GM12865 (cell line): ENCODE results near the gene ANKS4B.

Experiments used
- DNase-seq: peaks from one replicate; pipeline ENCODE4 v3.0.0; 2010; ENCODE audit warnings: low read depth
- H3K4me3 ChIP-seq: 2 replicates; pipeline ENCODE4 v1.5.1; 2011; ENCODE audit warnings: mild to moderate bottlenecking, low read depth, low read length, control low read depth
- CTCF ChIP-seq: IDR thresholded peaks from 2 replicates; pipeline ENCODE4 v1.5.1; 2011; ENCODE audit warnings: low read length, control low read depth, low read depth, inconsistent platforms; ENCODE audit not compliant: insufficient read depth; ENCODE audit errors: missing control alignments

Gene ANKS4B

GRCh38 chr16:21217121-21217520, 16.4 kb upstream of the ANKS4B start:
- no peak for TF ChIP-seq CTCF
- DNase-seq = no peak
- no peak overlapping the region for H3K4me3 ChIP-seq

GRCh38 chr16:21218153-21218552, 15.3 kb upstream of the ANKS4B start:
- no peak for TF ChIP-seq CTCF
- no peak for DNase-seq
- H3K4me3 ChIP-seq = no peak overlapping the region

GRCh38 chr16:21219551-21219950, 13.9 kb upstream of the ANKS4B start:
- no peak overlapping the region for H3K4me3 ChIP-seq
- DNase-seq = no peak
- no peak for TF ChIP-seq CTCF

- TF ChIP-seq CTCF = no peak
Observed at GRCh38 chr16:21222495-21223337, 10.8 kb upstream of the ANKS4B start.

GRCh38 chr16:21223787-21224186, 9.7 kb upstream of the ANKS4B start:
- no peak overlapping the region for H3K4me3 ChIP-seq
- DNase-seq = no peak
- no peak for TF ChIP-seq CTCF

More at GRCh38 chr16:21222495-21223337, 10.8 kb upstream of the ANKS4B start:
- DNase-seq = no peak
- no peak overlapping the region for H3K4me3 ChIP-seq

- TF ChIP-seq CTCF = no peak
- H3K4me3 ChIP-seq = no peak overlapping the region
- DNase-seq = no peak
Observed at GRCh38 chr16:21224800-21225199, 8.7 kb upstream of the ANKS4B start.

GRCh38 chr16:21226749-21227148, 6.8 kb upstream of the ANKS4B start:
- TF ChIP-seq CTCF = no peak
- H3K4me3 ChIP-seq = no peak overlapping the region
- no peak for DNase-seq
